Loucy (cell line): Measurements from ENCODE around the gene AIFM2.

Source experiments
- CTCF ChIP-seq: fragments of 200-600 bp; sonication (generic); conservative IDR thresholded peaks from 2 replicates; pipeline ENCODE4 v1.5.1; 2014; ENCODE audit warnings: mild to moderate bottlenecking, antibody characterized with exemption, low read length
- EZH2phosphoT487 ChIP-seq: fragments of 200-600 bp; IDR thresholded peaks from 2 replicates; pipeline ENCODE4 v1.6.1; 2018; ENCODE audit warnings: antibody characterized with exemption, mild to moderate bottlenecking, moderate library complexity, borderline replicate concordance

- TF ChIP-seq CTCF (no peak), EZH2phosphoT487 (no peak)
Observed at GRCh38 chr10:70092389-70092718, 40.3 kb downstream of the AIFM2 start.
